ENCODE results near the gene DISP3.

DNA sequence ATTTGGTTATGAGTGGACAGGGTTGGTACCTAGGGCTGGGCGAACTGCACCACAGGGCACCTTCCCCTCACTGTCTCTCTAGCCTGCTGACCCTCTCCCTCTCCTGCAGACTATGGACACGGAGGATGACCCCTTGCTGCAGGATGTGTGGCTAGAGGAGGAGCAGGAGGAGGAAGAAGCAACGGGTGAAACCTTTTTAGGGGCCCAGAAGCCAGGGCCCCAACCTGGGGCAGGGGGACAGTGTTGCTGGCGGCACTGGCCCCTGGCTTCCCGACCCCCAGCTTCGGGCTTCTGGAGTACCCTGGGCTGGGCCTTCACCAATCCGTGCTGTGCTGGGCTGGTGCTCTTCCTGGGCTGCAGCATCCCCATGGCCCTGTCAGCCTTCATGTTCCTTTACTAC, 21.9 kb downstream of the DISP3 start:
- TF ChIP-seq, protein P1, sequence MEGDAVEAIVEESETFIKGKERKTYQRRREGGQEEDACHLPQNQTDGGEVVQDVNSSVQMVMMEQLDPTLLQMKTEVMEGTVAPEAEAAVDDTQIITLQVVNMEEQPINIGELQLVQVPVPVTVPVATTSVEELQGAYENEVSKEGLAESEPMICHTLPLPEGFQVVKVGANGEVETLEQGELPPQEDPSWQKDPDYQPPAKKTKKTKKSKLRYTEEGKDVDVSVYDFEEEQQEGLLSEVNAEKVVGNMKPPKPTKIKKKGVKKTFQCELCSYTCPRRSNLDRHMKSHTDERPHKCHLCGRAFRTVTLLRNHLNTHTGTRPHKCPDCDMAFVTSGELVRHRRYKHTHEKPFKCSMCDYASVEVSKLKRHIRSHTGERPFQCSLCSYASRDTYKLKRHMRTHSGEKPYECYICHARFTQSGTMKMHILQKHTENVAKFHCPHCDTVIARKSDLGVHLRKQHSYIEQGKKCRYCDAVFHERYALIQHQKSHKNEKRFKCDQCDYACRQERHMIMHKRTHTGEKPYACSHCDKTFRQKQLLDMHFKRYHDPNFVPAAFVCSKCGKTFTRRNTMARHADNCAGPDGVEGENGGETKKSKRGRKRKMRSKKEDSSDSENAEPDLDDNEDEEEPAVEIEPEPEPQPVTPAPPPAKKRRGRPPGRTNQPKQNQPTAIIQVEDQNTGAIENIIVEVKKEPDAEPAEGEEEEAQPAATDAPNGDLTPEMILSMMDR (IDR thresholded peaks at IDR 0.05 in 2 of 3, conservative IDR thresholded peaks at IDR 0.05 in 1 of 3; ENCODE audit: borderline replicate concordance in 1 of 3, insufficient read depth in 1 of 3, low read depth in 2 of 3, low read length in 2 of 3): no peak
- no peak for TF ChIP-seq EZH2phosphoT487 (IDR thresholded peaks at IDR 0.05; ENCODE audit: borderline replicate concordance)
- TF ChIP-seq POLR2A (IDR thresholded peaks at IDR 0.05; ENCODE audit: borderline replicate concordance, extremely low read depth, insufficient read depth, insufficient read length): no peak
- TF ChIP-seq EZH2 (IDR thresholded peaks at IDR 0.05): no peak
- no peak for TF ChIP-seq RAD21 (IDR thresholded peaks at IDR 0.05; ENCODE audit: low read depth)
- no peak for TF ChIP-seq POLR2AphosphoS5 (IDR thresholded peaks at IDR 0.05; ENCODE audit: low read depth, low read length)
- TF ChIP-seq CBX3 (IDR thresholded peaks at IDR 0.05; ENCODE audit: low read depth): no peak
- TF ChIP-seq, protein P2, sequence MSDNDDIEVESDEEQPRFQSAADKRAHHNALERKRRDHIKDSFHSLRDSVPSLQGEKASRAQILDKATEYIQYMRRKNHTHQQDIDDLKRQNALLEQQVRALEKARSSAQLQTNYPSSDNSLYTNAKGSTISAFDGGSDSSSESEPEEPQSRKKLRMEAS (IDR thresholded peaks at IDR 0.05): no peak
- TF ChIP-seq, protein P3, sequence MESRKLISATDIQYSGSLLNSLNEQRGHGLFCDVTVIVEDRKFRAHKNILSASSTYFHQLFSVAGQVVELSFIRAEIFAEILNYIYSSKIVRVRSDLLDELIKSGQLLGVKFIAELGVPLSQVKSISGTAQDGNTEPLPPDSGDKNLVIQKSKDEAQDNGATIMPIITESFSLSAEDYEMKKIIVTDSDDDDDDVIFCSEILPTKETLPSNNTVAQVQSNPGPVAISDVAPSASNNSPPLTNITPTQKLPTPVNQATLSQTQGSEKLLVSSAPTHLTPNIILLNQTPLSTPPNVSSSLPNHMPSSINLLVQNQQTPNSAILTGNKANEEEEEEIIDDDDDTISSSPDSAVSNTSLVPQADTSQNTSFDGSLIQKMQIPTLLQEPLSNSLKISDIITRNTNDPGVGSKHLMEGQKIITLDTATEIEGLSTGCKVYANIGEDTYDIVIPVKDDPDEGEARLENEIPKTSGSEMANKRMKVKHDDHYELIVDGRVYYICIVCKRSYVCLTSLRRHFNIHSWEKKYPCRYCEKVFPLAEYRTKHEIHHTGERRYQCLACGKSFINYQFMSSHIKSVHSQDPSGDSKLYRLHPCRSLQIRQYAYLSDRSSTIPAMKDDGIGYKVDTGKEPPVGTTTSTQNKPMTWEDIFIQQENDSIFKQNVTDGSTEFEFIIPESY (IDR thresholded peaks at IDR 0.05; ENCODE audit: extremely low read depth, insufficient replicate concordance, low read length): no peak
- no peak for TF ChIP-seq ATF3 (IDR thresholded peaks at IDR 0.05)

Measured in HCT116 (cell line).